DOHH2 (cell line): ENCODE measurements around the gene PID1.

ENCODE experiments used
- H3F3A ChIP-seq: fragments of 200-600 bp; sonication (generic), shearing (Covaris generic); 2 replicates; pipeline ENCODE4 v1.6.0; 2016; ENCODE audit warnings: antibody characterized with exemption, mild to moderate bottlenecking; ENCODE audit not compliant: control insufficient read depth, insufficient read depth
- H3K27ac ChIP-seq: fragments of 200-600 bp; sonication (generic); 2 replicates; pipeline ENCODE4 v1.5.1; 2014; ENCODE audit warnings: low read depth, mild to moderate bottlenecking, low read length, moderate library complexity
- H3K27me3 ChIP-seq: fragments of 200-600 bp; sonication (generic); 2 replicates; pipeline ENCODE4 v1.6.1; 2014; ENCODE audit warnings: mild to moderate bottlenecking, low read length, mixed read lengths; ENCODE audit not compliant: control insufficient read depth
- H3K36me3 ChIP-seq: fragments of 200-600 bp; sonication (generic); 2 replicates; pipeline ENCODE4 v1.6.1; 2014; ENCODE audit warnings: mild to moderate bottlenecking, low read length, moderate library complexity, mixed read lengths; ENCODE audit not compliant: control insufficient read depth
- H3K4me1 ChIP-seq: fragments of 200-600 bp; sonication (generic); 2 replicates; pipeline ENCODE4 v1.6.1; 2014; ENCODE audit warnings: mild to moderate bottlenecking, low read length, mixed read lengths; ENCODE audit not compliant: control insufficient read depth
- H3K4me2 ChIP-seq: fragments of 200-600 bp; sonication (generic); 2 replicates; pipeline ENCODE4 v1.6.0; 2014; ENCODE audit warnings: mild to moderate bottlenecking, low read length, moderate library complexity
- H3K4me3 ChIP-seq: fragments of 200-600 bp; sonication (generic); 2 replicates; pipeline ENCODE4 v1.5.1; 2014; ENCODE audit warnings: mild to moderate bottlenecking, low read length, mixed read lengths
- H3K79me2 ChIP-seq: fragments of 200-600 bp; sonication (generic); 2 replicates; pipeline ENCODE4 v1.6.1; 2014; ENCODE audit warnings: mild to moderate bottlenecking, low read length, mixed read lengths; ENCODE audit not compliant: control insufficient read depth
- H3K9me2 ChIP-seq: fragments of 200-600 bp; sonication (generic); replicated peaks from 2 replicates; pipeline ENCODE4 v1.6.1; 2014; ENCODE audit warnings: mild to moderate bottlenecking, low read length, mixed read lengths; ENCODE audit not compliant: control insufficient read depth
- H3K9me3 ChIP-seq: fragments of 200-600 bp; sonication (generic); 2 replicates; pipeline ENCODE4 v1.6.1; 2014; ENCODE audit warnings: antibody characterized with exemption, low read length, mixed read lengths; ENCODE audit not compliant: control insufficient read depth, insufficient read depth
- H4K20me1 ChIP-seq: fragments of 200-600 bp; sonication (generic); 2 replicates; pipeline ENCODE4 v1.6.0; 2014; ENCODE audit warnings: low read depth, mild to moderate bottlenecking, antibody characterized with exemption, low read length, moderate library complexity; ENCODE audit not compliant: control insufficient read depth, insufficient read depth
- EZH2phosphoT487 ChIP-seq: fragments of 200-600 bp; sonication (generic); IDR thresholded peaks from 2 replicates; pipeline ENCODE4 v1.6.1; 2017; ENCODE audit warnings: borderline replicate concordance, mild to moderate bottlenecking, antibody characterized with exemption, low read length, moderate library complexity, mixed read lengths
- TF ChIP-seq, protein P1 (sequence below): fragments of 200-600 bp; sonication (generic); IDR thresholded peaks from one replicate; pipeline ENCODE4 v1.5.1; 2014; ENCODE audit warnings: antibody characterized with exemption, mild to moderate bottlenecking, low read depth, low read length; ENCODE audit not compliant: poor library complexity, severe bottlenecking

PID1 gene

GRCh38 chr2:229206548-229206947, 64.5 kb downstream of the PID1 start:
- H3K4me1 ChIP-seq, result peaks cover 17% of the 10 kb centered on the region
- H3K36me3 ChIP-seq, result no peaks in the 10 kb centered on the region
- no peaks in the 10 kb centered on the region for H3K79me2 ChIP-seq
- H3K9me2 ChIP-seq, result no peaks in the 10 kb centered on the region
- no peak overlapping the region for H3K27ac ChIP-seq
- no peaks in the 10 kb centered on the region for H3K9me3 ChIP-seq
- no peak overlapping the region for H3K4me3 ChIP-seq
- H3F3A ChIP-seq, result no peaks in the 10 kb centered on the region
- H3K27me3 ChIP-seq, result no peaks in the 10 kb centered on the region
- TF ChIP-seq, protein P1, sequence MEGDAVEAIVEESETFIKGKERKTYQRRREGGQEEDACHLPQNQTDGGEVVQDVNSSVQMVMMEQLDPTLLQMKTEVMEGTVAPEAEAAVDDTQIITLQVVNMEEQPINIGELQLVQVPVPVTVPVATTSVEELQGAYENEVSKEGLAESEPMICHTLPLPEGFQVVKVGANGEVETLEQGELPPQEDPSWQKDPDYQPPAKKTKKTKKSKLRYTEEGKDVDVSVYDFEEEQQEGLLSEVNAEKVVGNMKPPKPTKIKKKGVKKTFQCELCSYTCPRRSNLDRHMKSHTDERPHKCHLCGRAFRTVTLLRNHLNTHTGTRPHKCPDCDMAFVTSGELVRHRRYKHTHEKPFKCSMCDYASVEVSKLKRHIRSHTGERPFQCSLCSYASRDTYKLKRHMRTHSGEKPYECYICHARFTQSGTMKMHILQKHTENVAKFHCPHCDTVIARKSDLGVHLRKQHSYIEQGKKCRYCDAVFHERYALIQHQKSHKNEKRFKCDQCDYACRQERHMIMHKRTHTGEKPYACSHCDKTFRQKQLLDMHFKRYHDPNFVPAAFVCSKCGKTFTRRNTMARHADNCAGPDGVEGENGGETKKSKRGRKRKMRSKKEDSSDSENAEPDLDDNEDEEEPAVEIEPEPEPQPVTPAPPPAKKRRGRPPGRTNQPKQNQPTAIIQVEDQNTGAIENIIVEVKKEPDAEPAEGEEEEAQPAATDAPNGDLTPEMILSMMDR, result no peak
- H3K4me2 ChIP-seq, result no peak overlapping the region
- no peaks in the 10 kb centered on the region for H4K20me1 ChIP-seq

- H3K4me1 ChIP-seq, result peaks cover 9% of the 10 kb centered on the region
- no peaks in the 10 kb centered on the region for H3K9me2 ChIP-seq
- no peaks in the 10 kb centered on the region for H3F3A ChIP-seq
- H3K79me2 ChIP-seq, result no peaks in the 10 kb centered on the region
- H3K9me3 ChIP-seq, result no peaks in the 10 kb centered on the region
- no peaks in the 10 kb centered on the region for H3K36me3 ChIP-seq
- H3K4me3 ChIP-seq, result no peak overlapping the region
- no peak overlapping the region for H3K4me2 ChIP-seq
- TF ChIP-seq, protein P1, result no peak
- TF ChIP-seq EZH2phosphoT487, result no peak
- no peak overlapping the region for H3K27ac ChIP-seq
- H4K20me1 ChIP-seq, result no peaks in the 10 kb centered on the region
- no peaks in the 10 kb centered on the region for H3K27me3 ChIP-seq
These were observed 65.4 kb downstream of the PID1 start for GRCh38 chr2:229205704-229206103.

DNA sequence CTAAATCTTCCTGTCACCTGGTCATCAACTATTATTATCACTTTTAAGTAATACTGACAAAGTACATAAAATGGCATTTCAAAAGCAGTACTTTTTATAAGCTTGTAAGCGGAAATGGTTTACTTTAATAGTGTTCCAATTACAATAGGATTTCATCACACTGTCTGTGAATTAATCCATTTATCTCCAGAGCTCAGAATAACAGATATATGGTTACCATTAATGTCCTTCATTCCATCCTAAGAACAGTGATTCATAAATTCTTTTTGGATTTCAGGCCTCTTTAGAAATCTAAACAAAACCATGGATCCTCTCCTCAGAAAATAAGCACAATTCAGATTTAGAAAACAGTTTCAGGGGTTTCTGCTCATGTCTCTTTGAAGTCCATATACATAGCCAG, 68.4 kb downstream of the PID1 start:
- no peaks in the 10 kb centered on the region for H3K36me3 ChIP-seq
- no peak overlapping the region for H3K4me2 ChIP-seq
- no peaks in the 10 kb centered on the region for H3K4me1 ChIP-seq
- H3K9me3 ChIP-seq, result no peaks in the 10 kb centered on the region
- H4K20me1 ChIP-seq, result no peaks in the 10 kb centered on the region
- no peak overlapping the region for H3K27ac ChIP-seq
- no peaks in the 10 kb centered on the region for H3K9me2 ChIP-seq
- no peak for TF ChIP-seq EZH2phosphoT487
- TF ChIP-seq, protein P1, result no peak
- H3K79me2 ChIP-seq, result no peaks in the 10 kb centered on the region
- no peaks in the 10 kb centered on the region for H3F3A ChIP-seq
- H3K27me3 ChIP-seq, result no peaks in the 10 kb centered on the region
- H3K4me3 ChIP-seq, result no peak overlapping the region

DNA sequence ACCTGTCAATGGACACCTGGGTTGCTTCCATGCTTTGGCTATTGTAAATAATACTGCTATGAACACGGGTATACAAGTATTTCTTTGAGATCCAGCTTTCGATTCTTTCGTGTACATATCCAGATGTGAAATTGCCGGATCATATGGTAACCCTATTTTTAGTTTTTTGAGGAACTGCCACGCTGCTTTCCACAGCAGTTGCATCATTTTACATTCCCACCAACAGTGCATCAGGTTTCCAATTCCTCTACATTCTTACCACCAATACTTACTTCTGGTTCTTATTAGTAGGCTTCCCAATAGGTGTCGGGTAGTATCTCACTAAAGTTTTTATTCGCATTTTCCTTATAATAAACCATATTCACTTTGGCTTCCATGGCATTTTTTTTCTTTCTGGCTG, 69.6 kb downstream of the PID1 start:
- TF ChIP-seq EZH2phosphoT487, result no peak
- TF ChIP-seq, protein P1, result no peak
- no peak overlapping the region for H3K4me3 ChIP-seq
- H3K79me2 ChIP-seq, result no peaks in the 10 kb centered on the region
- H3K27ac ChIP-seq, result no peak overlapping the region
- no peaks in the 10 kb centered on the region for H3F3A ChIP-seq
- no peak overlapping the region for H3K4me2 ChIP-seq
- H3K9me2 ChIP-seq, result no peaks in the 10 kb centered on the region
- no peaks in the 10 kb centered on the region for H3K9me3 ChIP-seq
- H3K36me3 ChIP-seq, result no peaks in the 10 kb centered on the region
- no peaks in the 10 kb centered on the region for H4K20me1 ChIP-seq
- no peaks in the 10 kb centered on the region for H3K4me1 ChIP-seq
- H3K27me3 ChIP-seq, result no peaks in the 10 kb centered on the region
